HCT116 (cell line): Measurements from ENCODE around the gene KSR1. TPM values are rescaled to one million over a fixed set of nuclear protein-coding genes. Genes with fewer than 3 reads are reported as not detected.

Experiments used
- ATAC-seq: fragments of 200-7000 bp; cut with Tn5 transposase; 2 replicates; pipeline ENCODE4 v1.9.1; 2020; ENCODE audit warnings: mild to moderate bottlenecking, moderate library complexity
- BruUV-seq: library from RNA; stranded (reverse); fragments of 400-500 nt; replicated peaks from 2 replicates; lab custom pipeline; 2021; lab: Mats Ljungman, UMichigan
- CTCF ChIA-PET: fragments of 300-600 bp; sonication (Branson Sonifier 250); formaldehyde crosslinking; loops from one replicate; lab custom pipeline; 2021; ENCODE audit warnings: antibody characterized with exemption; lab: Charles Lee
- POLR2A ChIA-PET: fragments of 300-600, 350-600 bp; sonication (Branson Sonifier 250); formaldehyde crosslinking; loops from one replicate; lab custom pipeline; 2021; ENCODE audit warnings: antibody characterized with exemption; lab: Charles Lee
- RAD21 ChIA-PET, 2 experiments: fragments of 300-600 bp; sonication (Branson Sonifier 250); formaldehyde crosslinking; loops; one replicate each; lab custom pipeline; 2023; ENCODE audit warnings: low total read pairs in 2 of 2; ENCODE audit not compliant: uncharacterized antibody in 2 of 2, unreplicated experiment in 2 of 2, low non-redundant PET in 1 of 2; lab: Charles Lee
- DNase-seq: peaks from one replicate; pipeline ENCODE4 v3.0.0-alpha.2; 2010; ENCODE audit warnings: low read depth, low spot score
- H2AFZ ChIP-seq: fragments of 200-600 bp; shearing (Covaris generic), sonication (generic); 2 replicates; pipeline ENCODE4 v1.6.1; 2017; ENCODE audit warnings: low read depth, mixed run types, mixed read lengths, antibody characterized with exemption, low read length; ENCODE audit not compliant: poor library complexity, severe bottlenecking
- H3K27ac ChIP-seq: 2 replicates; pipeline ENCODE4 v1.5.1; 2012; ENCODE audit warnings: low read depth, low read length
- H3K27me3 ChIP-seq: fragments of 200-600 bp; sonication (generic); 2 replicates; pipeline ENCODE4 v1.6.1; 2016; ENCODE audit warnings: mixed run types, low read length, mixed read lengths; ENCODE audit not compliant: insufficient read depth
- H3K36me3 ChIP-seq, 2 experiments: fragments of 200-500 bp in 1 of 2; fragments of 200-600 bp in 1 of 2; sonication (Bioruptor generic) in 1 of 2; sonication (generic) in 1 of 2; 2 replicates each; pipeline versions ENCODE4 v1.5.1 to v1.6.1; 2014 to 2016; ENCODE audit warnings: low read length in 2 of 2, inconsistent platforms in 1 of 2, mixed read lengths in 1 of 2, mixed run types in 1 of 2; ENCODE audit not compliant: insufficient read depth in 2 of 2, control insufficient read depth in 1 of 2
- H3K4me1 ChIP-seq, 2 experiments: fragments of 200-600 bp in 1 of 2; sonication (generic) in 1 of 2; 2 replicates each; pipeline versions ENCODE4 v1.5.1 to v1.6.1; 2012 to 2017; ENCODE audit warnings: low read length in 2 of 2, inconsistent platforms in 1 of 2, mild to moderate bottlenecking in 1 of 2, mixed read lengths in 1 of 2, mixed run types in 1 of 2, moderate library complexity in 1 of 2; ENCODE audit not compliant: insufficient read depth in 2 of 2, control insufficient read depth in 1 of 2
- H3K4me2 ChIP-seq: fragments of 200-600 bp; sonication (generic); 2 replicates; pipeline ENCODE4 v1.6.1; 2017; ENCODE audit warnings: mixed run types, low read length, mixed read lengths
- H3K4me3 ChIP-seq, 2 experiments: fragments of 200-600 bp in 1 of 2; sonication (generic) in 1 of 2; replicated peaks in 1 of 2; 2 replicates each; pipeline ENCODE4 v1.5.1; 2011 to 2016; ENCODE audit warnings: low read length in 2 of 2, control low read depth in 1 of 2, low read depth in 1 of 2, mild to moderate bottlenecking in 1 of 2, mixed read lengths in 1 of 2, mixed run types in 1 of 2
- H3K79me2 ChIP-seq: fragments of 200-600 bp; sonication (generic); 2 replicates; pipeline ENCODE4 v1.6.1; 2017; ENCODE audit warnings: mild to moderate bottlenecking, mixed run types, low read length, moderate library complexity, mixed read lengths; ENCODE audit not compliant: insufficient read depth
- H3K9ac ChIP-seq: fragments of 200-600 bp; sonication (generic); 2 replicates; pipeline ENCODE4 v1.6.1; 2016; ENCODE audit warnings: low read length, mixed read lengths
- H3K9me2 ChIP-seq: fragments of 200-600 bp; sonication (generic), shearing (Covaris generic); 2 replicates; pipeline ENCODE4 v1.6.1; 2017; ENCODE audit warnings: mixed run types, mild to moderate bottlenecking, moderate library complexity; ENCODE audit not compliant: insufficient read depth
- H3K9me3 ChIP-seq, 2 experiments: fragments of 200-500 bp in 1 of 2; fragments of 200-600 bp in 1 of 2; sonication (Bioruptor generic) in 1 of 2; sonication (generic) in 1 of 2; 2 replicates each; pipeline ENCODE4 v1.6.1; 2014 to 2017; ENCODE audit warnings: low read length in 2 of 2, mixed read lengths in 2 of 2, inconsistent platforms in 1 of 2, low read depth in 1 of 2, mild to moderate bottlenecking in 1 of 2, mixed run types in 1 of 2, moderate library complexity in 1 of 2; ENCODE audit not compliant: control insufficient read depth in 1 of 2, insufficient read depth in 1 of 2
- H4K20me1 ChIP-seq: fragments of 200-600 bp; sonication (generic), shearing (Covaris generic); 2 replicates; pipeline ENCODE4 v1.6.1; 2017; ENCODE audit warnings: mixed run types, mild to moderate bottlenecking, moderate library complexity; ENCODE audit not compliant: insufficient read depth
- EGR1 ChIP-seq: IDR thresholded peaks from 2 replicates; pipeline ENCODE4 v1.6.1; 2012; ENCODE audit warnings: low read depth
- EZH2 ChIP-seq: fragments of 200-600 bp; sonication (generic); IDR thresholded peaks from 2 replicates; pipeline ENCODE4 v1.6.1; 2017; ENCODE audit warnings: antibody characterized with exemption, mixed run types
- RAD21 ChIP-seq: IDR thresholded peaks from 2 replicates; pipeline ENCODE4 v1.6.1; 2012; ENCODE audit warnings: low read depth, mild to moderate bottlenecking
- ZFX ChIP-seq: fragments of 450-650 bp; IDR thresholded peaks from 2 replicates; pipeline ENCODE4 v1.6.1; 2017
- ZNF274 ChIP-seq: fragments of 200-500 bp; sonication (Bioruptor generic); IDR thresholded peaks from 2 replicates; pipeline ENCODE4 v1.6.1; 2014; ENCODE audit warnings: mild to moderate bottlenecking, low read depth, low read length, inconsistent platforms
- intact Hi-C: fragments of 100-400 bp; cut with micrococcal nuclease; formaldehyde crosslinking; loops from 2 replicates; pipeline ENCODE4 v1.10.0; 2022
- total RNA-seq: library from RNA; stranded (reverse); gene quantifications from one replicate; pipeline ENCODE4 v1.2.1, GENCODE V29; 2021; ENCODE audit not compliant: unreplicated experiment
- TF ChIP-seq, protein P1 (sequence below): IDR thresholded peaks from 2 replicates; pipeline ENCODE4 v1.6.1; 2012
- TF ChIP-seq, protein P2 (sequence below): IDR thresholded peaks from 2 replicates; pipeline ENCODE4 v1.6.1; 2012; ENCODE audit warnings: low read depth
- TF ChIP-seq, protein P3 (sequence below): IDR thresholded peaks from 2 replicates; pipeline ENCODE4 v1.6.1; 2012

The KSR1 gene
- total RNA-seq, 1 experiment from 2014 or later, result 16.5 TPM

DNA sequence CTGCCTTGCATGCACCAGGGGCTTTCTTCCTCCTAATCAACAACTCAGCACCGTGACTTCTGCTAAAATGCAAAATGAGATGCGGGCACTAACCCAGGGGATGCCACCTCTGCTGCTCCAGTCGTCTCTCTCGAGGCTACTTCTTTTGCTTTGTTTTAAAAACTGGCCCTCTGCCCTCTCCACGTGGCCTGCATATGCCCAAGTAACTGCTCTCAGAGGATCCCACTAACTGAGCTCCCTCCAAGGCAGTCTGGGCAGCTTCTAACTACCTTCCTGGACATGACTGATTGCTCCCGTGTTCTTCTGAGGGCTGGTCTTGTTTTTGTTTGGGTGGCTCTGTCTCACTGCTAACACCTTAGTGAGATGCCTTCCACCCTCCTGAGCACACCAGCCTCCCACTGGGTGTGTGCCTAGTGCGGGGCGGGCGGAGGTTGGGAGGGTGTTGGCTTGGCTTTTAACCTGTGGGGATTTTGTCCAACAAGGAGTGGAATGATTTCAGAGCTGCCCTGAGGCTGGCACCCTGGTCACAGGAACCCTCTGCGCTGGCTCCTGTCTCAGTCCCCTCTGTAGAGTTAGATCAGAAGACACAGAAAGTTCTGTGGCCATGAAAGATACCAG, 165.8 kb downstream of the KSR1 start:
- Histone ChIP-seq H3K27me3 (no peaks in the 10 kb centered on the region), H4K20me1 (no peaks in the 10 kb centered on the region), H3K27ac (no peak overlapping the region), H3K9me3 (no peaks in the 10 kb centered on the region), H3K4me2 (no peak overlapping the region), H3K4me1 (no peaks in the 10 kb centered on the region), H3K9me2 (no peaks in the 10 kb centered on the region), H3K4me3 (no peak overlapping the region), H3K79me2 (no peaks in the 10 kb centered on the region), H2AFZ (no peak overlapping the region), H3K9ac (no peak overlapping the region), H3K36me3 (peaks cover 0 to 4% of the 10 kb centered on the region in 2 experiments; a peak in 1 of 4 replicates)
- ChIA-PET RAD21 (no interaction called here), POLR2A (no interaction called here), CTCF (interaction anchor here (0.9 kb wide), 1 partner anchor 33 kb away, joined by 3 read pairs; no protein-coding TSS in a partner anchor)
- no peak for TF ChIP-seq RAD21
- TF ChIP-seq, protein P1, sequence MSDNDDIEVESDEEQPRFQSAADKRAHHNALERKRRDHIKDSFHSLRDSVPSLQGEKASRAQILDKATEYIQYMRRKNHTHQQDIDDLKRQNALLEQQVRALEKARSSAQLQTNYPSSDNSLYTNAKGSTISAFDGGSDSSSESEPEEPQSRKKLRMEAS, result no peak
- no peak for TF ChIP-seq ZFX
- TF ChIP-seq ZNF274, result no peak
- TF ChIP-seq, protein P2, sequence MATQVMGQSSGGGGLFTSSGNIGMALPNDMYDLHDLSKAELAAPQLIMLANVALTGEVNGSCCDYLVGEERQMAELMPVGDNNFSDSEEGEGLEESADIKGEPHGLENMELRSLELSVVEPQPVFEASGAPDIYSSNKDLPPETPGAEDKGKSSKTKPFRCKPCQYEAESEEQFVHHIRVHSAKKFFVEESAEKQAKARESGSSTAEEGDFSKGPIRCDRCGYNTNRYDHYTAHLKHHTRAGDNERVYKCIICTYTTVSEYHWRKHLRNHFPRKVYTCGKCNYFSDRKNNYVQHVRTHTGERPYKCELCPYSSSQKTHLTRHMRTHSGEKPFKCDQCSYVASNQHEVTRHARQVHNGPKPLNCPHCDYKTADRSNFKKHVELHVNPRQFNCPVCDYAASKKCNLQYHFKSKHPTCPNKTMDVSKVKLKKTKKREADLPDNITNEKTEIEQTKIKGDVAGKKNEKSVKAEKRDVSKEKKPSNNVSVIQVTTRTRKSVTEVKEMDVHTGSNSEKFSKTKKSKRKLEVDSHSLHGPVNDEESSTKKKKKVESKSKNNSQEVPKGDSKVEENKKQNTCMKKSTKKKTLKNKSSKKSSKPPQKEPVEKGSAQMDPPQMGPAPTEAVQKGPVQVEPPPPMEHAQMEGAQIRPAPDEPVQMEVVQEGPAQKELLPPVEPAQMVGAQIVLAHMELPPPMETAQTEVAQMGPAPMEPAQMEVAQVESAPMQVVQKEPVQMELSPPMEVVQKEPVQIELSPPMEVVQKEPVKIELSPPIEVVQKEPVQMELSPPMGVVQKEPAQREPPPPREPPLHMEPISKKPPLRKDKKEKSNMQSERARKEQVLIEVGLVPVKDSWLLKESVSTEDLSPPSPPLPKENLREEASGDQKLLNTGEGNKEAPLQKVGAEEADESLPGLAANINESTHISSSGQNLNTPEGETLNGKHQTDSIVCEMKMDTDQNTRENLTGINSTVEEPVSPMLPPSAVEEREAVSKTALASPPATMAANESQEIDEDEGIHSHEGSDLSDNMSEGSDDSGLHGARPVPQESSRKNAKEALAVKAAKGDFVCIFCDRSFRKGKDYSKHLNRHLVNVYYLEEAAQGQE, result no peak
- TF ChIP-seq EGR1, result no peak
- no peak for TF ChIP-seq EZH2
- TF ChIP-seq, protein P3, sequence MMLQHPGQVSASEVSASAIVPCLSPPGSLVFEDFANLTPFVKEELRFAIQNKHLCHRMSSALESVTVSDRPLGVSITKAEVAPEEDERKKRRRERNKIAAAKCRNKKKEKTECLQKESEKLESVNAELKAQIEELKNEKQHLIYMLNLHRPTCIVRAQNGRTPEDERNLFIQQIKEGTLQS, result no peak
- no TSS peak for BruUV-seq
- DNase-seq (no peak), ATAC-seq (no peak)
- intact Hi-C loops, result no loop called here
